Activated CD4-positive, alpha-beta T cell treated with anti-CD3 and anti-CD28 coated beads, Interleukin-2, amount 50 U/mL, for 24 hours (primary cell): Measurements from ENCODE around the gene UTP14A.

Source experiments
- DNase-seq, 2 donors: peaks; one replicate each; pipeline ENCODE4 v3.0.0-alpha.2; 2020; ENCODE audit warnings: low read depth in 1 of 2, low spot score in 1 of 2

Gene UTP14A

GRCh38 chrX:129945131-129945530, 39.2 kb downstream of the UTP14A start:
- no peak for DNase-seq

GRCh38 chrX:129953334-129953648, 47.3 kb downstream of the UTP14A start:
- no peak for DNase-seq

- no peak for DNase-seq
Measured at GRCh38 chrX:129953881-129954280, 47.9 kb downstream of the UTP14A start.

- no peak for DNase-seq
Measured at GRCh38 chrX:129954804-129955203, 48.8 kb downstream of the UTP14A start.

- no peak for DNase-seq
Measured at GRCh38 chrX:129955682-129956081, 49.7 kb downstream of the UTP14A start.

GRCh38 chrX:129956145-129956544, 50.2 kb downstream of the UTP14A start:
- DNase-seq, result no peak

- DNase-seq, result no peak
Measured at GRCh38 chrX:129956765-129957164, 50.8 kb downstream of the UTP14A start.

GRCh38 chrX:129957241-129958082, 51.5 kb downstream of the UTP14A start:
- DNase-seq, result peak in 1 of 2 donors; percentile 9

- DNase-seq, result no peak
Measured at GRCh38 chrX:129958083-129958465, 52.1 kb downstream of the UTP14A start.

GRCh38 chrX:129958814-129959492, 53.0 kb downstream of the UTP14A start:
- DNase-seq, result no peak

- DNase-seq, result no peak
Measured at GRCh38 chrX:129959493-129959832, 53.5 kb downstream of the UTP14A start.

GRCh38 chrX:129961180-129962083, 55.5 kb downstream of the UTP14A start:
- peak in 1 of 2 donors; percentile 47 for DNase-seq

GRCh38 chrX:129963729-129964128, 57.8 kb downstream of the UTP14A start:
- no peak for DNase-seq

GRCh38 chrX:129965166-129965565, 59.2 kb downstream of the UTP14A start:
- DNase-seq, result no peak

- DNase-seq, result no peak
Measured at GRCh38 chrX:129968968-129969367, 63.0 kb downstream of the UTP14A start.

- DNase-seq, result no peak
Measured at GRCh38 chrX:129976441-129976840, 70.5 kb downstream of the UTP14A start.
